Stimulated activated memory B cell treated with anti-CD40 and anti-IgM and Interleukin-4, amounts not matched to agents 10 μg/mL and 1 μg/mL and 100 μg/mL, for 72 hours (primary cell): ENCODE results near the gene MST1.

Experiments used
- ATAC-seq: fragments of 150-1000 bp; cut with Tn5 transposase; 2 replicates; pipeline ENCODE4 v1.10.0; 2021
- H3K27ac Mint-ChIP-seq: one replicate; pipeline ENCODE4 v1.8.0; 2022; ENCODE audit warnings: mild to moderate bottlenecking, mixed read lengths
- H3K27me3 Mint-ChIP-seq: one replicate; pipeline ENCODE4 v1.8.0; 2022; ENCODE audit warnings: mixed read lengths
- H3K36me3 Mint-ChIP-seq: one replicate; pipeline ENCODE4 v1.8.0; 2022; ENCODE audit warnings: mixed read lengths
- H3K4me1 Mint-ChIP-seq: one replicate; pipeline ENCODE4 v1.8.0; 2022; ENCODE audit warnings: mixed read lengths
- H3K4me3 Mint-ChIP-seq: one replicate; pipeline ENCODE4 v1.8.0; 2022; ENCODE audit warnings: mild to moderate bottlenecking, moderate library complexity, mixed read lengths
- H3K9me3 Mint-ChIP-seq: one replicate; pipeline ENCODE4 v1.8.0; 2022; ENCODE audit warnings: mixed read lengths

MST1 gene

GRCh38 chr3:49634736-49635135 lies 54.5 kb downstream of the MST1 start:
- ATAC-seq: no peak
- no peak overlapping the region for H3K4me3 Mint-ChIP-seq
- peaks cover 4% of the 10 kb centered on the region for H3K9me3 Mint-ChIP-seq
- H3K36me3 Mint-ChIP-seq: no peaks in the 10 kb centered on the region
- no peak overlapping the region for H3K27ac Mint-ChIP-seq
- peaks cover 30% of the 10 kb centered on the region for H3K27me3 Mint-ChIP-seq
- H3K4me1 Mint-ChIP-seq: no peaks in the 10 kb centered on the region
